Thyroid gland (tissue), 4 donors: Measurements from ENCODE around the gene CSMD2.

ENCODE experiments used
- POLR2A ChIP-seq, 2 donors: fragments of 450-650 bp; IDR thresholded peaks; one replicate each; pipeline ENCODE4 v1.6.1; 2017; ENCODE audit warnings: antibody characterized with exemption in 2 of 2, mild to moderate bottlenecking in 2 of 2, moderate library complexity in 1 of 2
- TF ChIP-seq, protein P1 (sequence below), 6 experiments: fragments of 200-600 bp in 3 of 6; fragments of 450-650 bp in 3 of 6; sonication (generic) in 3 of 6; IDR thresholded peaks; one replicate each; pipeline ENCODE4 v1.5.1; 2016 to 2019; ENCODE audit warnings: antibody characterized with exemption in 6 of 6, mild to moderate bottlenecking in 2 of 6, inconsistent platforms in 1 of 6, moderate library complexity in 1 of 6

DNA sequence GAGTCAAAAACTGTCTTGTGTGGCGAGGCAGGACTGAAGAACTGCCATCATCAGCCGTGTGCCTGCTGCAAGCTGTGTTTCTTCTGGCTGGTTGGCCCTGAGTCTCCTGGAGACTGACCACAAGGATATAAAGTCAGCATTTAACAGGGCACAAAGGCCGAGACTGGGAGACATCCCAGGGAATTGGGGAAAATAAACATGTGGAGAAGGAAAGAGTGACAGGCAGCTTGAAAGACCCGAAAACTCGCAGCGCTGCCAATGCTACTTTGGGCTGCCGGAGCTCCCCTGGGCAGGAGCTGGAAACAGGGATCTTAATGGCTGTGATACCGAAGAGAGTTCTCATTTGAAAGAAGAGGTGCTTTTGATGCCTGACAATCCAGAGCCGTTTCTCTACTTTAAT is 426.5 kb downstream of the CSMD2 start:
- TF ChIP-seq POLR2A (IDR thresholded peaks at IDR 0.05): no peak
- TF ChIP-seq, protein P1, sequence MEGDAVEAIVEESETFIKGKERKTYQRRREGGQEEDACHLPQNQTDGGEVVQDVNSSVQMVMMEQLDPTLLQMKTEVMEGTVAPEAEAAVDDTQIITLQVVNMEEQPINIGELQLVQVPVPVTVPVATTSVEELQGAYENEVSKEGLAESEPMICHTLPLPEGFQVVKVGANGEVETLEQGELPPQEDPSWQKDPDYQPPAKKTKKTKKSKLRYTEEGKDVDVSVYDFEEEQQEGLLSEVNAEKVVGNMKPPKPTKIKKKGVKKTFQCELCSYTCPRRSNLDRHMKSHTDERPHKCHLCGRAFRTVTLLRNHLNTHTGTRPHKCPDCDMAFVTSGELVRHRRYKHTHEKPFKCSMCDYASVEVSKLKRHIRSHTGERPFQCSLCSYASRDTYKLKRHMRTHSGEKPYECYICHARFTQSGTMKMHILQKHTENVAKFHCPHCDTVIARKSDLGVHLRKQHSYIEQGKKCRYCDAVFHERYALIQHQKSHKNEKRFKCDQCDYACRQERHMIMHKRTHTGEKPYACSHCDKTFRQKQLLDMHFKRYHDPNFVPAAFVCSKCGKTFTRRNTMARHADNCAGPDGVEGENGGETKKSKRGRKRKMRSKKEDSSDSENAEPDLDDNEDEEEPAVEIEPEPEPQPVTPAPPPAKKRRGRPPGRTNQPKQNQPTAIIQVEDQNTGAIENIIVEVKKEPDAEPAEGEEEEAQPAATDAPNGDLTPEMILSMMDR (IDR thresholded peaks at IDR 0.05): no peak
